22Rv1 (cell line): Measurements from ENCODE around the gene OGG1.

Experiments used
- H3K27ac ChIP-seq: fragments of 450-650 bp; 2 replicates; pipeline ENCODE4 v1.5.1; 2017
- ZFX ChIP-seq: fragments of 450-650 bp; IDR thresholded peaks from 2 replicates; pipeline ENCODE4 v1.6.1; 2017; ENCODE audit warnings: antibody characterized with exemption, borderline replicate concordance
- TF ChIP-seq, protein P1 (sequence below): fragments of 450-650 bp; IDR thresholded peaks from 2 replicates; pipeline ENCODE4 v1.5.1; 2017; ENCODE audit warnings: mild to moderate bottlenecking

OGG1 gene

DNA sequence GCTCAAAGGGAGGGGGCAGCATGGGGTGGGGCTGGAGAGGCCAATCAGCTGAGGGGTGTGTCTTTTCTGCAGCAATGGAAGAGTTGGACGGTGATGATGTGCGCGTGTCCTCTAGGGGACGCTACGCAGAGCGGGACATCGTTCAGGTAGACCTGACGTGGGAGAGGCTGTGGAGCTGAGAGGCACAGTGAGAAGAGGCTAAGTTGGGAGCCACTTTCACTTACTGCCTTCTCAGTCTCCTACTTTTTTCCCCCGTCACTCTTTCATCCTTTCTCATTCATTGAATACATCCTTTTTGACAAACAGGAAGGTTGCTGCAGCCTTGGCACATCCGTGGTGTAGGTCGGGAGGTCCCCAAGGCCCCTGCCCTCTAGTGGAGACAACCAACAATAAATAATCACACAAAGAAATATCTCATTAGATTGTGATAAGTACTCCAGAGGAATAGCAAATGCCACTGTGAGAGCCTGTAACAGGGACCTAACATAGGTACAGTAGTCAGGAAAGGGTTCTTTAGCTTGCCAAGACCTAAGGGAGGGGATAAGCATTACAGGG, 22.6 kb upstream of the OGG1 start:
- no peak for TF ChIP-seq ZFX
- TF ChIP-seq, protein P1, sequence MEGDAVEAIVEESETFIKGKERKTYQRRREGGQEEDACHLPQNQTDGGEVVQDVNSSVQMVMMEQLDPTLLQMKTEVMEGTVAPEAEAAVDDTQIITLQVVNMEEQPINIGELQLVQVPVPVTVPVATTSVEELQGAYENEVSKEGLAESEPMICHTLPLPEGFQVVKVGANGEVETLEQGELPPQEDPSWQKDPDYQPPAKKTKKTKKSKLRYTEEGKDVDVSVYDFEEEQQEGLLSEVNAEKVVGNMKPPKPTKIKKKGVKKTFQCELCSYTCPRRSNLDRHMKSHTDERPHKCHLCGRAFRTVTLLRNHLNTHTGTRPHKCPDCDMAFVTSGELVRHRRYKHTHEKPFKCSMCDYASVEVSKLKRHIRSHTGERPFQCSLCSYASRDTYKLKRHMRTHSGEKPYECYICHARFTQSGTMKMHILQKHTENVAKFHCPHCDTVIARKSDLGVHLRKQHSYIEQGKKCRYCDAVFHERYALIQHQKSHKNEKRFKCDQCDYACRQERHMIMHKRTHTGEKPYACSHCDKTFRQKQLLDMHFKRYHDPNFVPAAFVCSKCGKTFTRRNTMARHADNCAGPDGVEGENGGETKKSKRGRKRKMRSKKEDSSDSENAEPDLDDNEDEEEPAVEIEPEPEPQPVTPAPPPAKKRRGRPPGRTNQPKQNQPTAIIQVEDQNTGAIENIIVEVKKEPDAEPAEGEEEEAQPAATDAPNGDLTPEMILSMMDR, result peak; percentile 78
- no peak overlapping the region for H3K27ac ChIP-seq

DNA sequence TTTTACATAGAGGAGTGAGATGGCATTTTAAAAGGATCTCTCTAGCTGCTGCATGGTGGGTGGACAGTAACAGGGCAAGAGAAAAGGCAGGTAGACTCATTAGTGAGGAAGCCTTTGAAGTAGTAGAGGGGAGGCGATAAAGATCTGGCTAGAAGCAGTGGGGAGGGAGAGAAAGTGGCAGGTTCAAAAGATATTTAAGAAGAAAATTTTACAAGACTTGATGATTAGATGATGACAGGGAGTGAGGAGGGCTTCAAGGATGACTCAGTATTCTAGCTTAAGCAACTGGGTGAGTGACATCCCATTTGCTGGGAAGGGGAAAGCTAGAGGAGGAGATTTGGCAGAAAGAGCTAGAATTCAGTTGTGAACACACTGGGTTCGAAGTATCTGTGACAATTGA, 22.0 kb upstream of the OGG1 start:
- TF ChIP-seq ZFX, result no peak
- TF ChIP-seq, protein P1, result no peak
- H3K27ac ChIP-seq, result no peak overlapping the region

DNA sequence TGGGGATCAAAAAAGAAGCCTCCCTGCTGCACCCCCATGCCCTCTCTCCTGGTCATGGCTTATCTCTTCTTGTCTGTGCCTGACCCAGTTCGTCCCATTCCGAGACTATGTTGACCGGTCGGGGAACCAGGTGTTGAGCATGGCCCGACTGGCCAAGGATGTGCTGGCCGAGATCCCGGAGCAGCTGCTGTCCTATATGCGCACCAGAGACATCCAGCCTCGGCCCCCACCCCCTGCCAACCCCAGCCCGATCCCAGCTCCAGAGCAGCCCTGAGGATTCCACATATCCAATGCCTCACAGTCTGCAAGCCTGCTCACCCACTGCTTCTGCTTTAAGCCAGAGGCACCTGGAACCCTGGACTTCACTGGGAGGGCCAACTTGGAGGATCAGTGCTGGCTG, 20.3 kb upstream of the OGG1 start:
- TF ChIP-seq, protein P1, result no peak
- no peak for TF ChIP-seq ZFX
- H3K27ac ChIP-seq, result no peak overlapping the region

DNA sequence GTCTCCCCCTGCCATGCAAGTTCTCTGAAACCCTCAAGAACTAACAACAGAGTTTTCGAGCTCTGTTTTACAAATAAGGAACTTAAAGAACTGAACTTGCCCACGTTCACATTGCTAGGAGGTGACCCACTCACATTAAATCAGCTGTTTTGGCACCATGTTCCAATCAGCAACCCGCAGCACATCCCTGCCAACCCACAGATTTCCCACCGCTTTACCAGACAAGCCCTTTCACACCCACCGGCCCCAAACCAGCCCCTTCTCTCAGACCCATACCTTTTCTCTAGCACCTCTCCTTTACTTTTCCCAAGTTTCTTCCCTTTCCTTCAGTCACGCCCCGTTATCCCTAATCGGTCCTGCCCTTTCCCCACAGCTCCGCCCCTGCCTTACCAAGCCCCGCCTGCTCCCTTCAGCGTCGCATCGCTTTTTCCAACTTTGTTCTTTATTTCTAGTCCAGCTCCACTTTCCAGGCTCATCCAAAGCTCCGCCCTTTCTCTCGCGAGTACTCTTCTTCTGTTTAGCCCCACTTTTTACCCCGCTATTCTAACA, 19.0 kb upstream of the OGG1 start:
- TF ChIP-seq, protein P1, result no peak
- no peak for TF ChIP-seq ZFX
- peak overlapping the region; percentile 85 for H3K27ac ChIP-seq

DNA sequence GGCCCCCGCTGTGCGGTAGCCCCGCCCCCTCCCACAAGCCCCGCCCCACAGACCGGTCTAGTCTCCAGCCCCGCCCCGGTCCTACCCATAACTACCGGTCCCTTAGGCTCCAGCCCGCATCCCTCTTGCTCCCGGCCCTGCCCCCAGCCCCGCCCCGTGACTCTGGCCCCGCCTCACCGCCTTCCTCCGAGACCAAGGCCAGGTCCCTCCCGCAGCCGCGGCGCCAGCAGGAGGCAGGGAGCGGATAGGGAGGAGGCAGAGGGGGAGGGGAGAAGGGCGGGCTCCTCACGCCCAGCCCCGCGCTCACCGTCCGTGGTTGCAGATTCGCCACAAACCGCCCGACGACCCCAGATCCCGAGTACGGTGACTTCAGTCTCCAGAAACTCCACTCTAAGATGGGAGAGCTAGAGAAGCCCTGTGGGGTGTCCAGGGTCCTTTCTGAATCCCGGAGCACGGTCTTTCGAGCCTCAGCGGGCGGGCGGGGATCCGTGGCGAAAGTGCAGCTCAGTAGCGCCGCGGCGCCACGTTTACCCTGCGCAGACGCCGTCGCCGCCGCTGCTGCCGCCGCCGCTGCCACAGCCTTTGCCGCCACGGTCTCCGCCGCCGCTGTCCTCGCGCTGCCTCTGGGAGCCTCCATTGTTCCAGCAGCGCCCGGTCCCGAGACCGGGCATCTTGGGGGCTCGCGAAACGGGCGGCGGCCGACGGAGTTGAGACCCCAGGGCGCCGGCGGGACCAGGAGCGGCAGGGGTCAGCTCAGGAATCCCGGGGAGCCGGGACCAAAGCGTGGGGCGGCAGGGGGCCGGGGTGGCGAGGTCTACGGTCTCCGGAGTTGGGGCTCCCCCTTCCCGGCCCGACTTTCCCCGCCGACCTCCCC, 18.3 kb upstream of the OGG1 start, which contains the start of gene BRPF1:
Gene BRPF1 (plus strand): TSS at position 530 of the 874 bp plus-strand sequence. CDS start 2,406 bp downstream, outside the sequence.
- H3K27ac ChIP-seq, result peak within 1 kb of the TSS; percentile 85
- no peak for TF ChIP-seq ZFX
- TF ChIP-seq, protein P1, result no peak

DNA sequence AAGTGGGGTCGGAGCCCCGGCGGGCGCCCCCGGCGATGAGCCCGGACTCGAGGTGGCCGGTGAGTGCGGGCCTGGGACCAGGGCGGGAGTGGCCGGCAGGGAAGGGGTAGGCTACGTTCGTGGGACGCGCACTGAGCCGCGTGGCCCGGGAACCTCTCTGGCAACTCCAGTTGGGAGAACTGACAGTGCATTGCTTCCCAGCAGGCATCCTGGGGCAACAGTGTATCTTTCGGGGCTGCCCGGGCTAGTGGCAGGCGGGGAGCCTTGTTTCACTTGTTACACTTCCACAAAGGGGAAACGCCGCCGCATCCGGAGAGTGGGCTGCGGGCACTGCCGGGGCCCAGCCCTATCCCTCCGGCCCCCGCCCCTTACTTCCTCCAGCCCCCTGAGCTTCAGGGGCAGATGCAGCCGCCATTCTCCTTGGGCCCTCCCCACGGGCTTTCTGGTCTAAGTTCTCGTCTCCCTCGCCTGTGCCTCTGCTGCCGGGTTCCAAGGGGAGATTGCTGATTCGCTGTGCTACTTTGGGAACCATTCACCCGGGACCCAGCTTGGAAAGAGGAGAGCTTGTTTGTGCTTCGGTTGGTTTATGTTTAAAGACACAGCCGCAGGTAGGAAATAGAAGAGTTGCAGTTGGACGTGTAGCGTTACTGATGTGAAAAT, 17.5 kb upstream of the OGG1 start:
- TF ChIP-seq ZFX, result no peak
- TF ChIP-seq, protein P1, result no peak
- peak overlapping the region; percentile 85 for H3K27ac ChIP-seq
